Measurements from ENCODE around the gene PI4K2B.
"Not testable (repeated sequence)": the region's sequence is repeated elsewhere in the genome, so short reads cannot be mapped to it uniquely, and the experiment has no call there.

DNA sequence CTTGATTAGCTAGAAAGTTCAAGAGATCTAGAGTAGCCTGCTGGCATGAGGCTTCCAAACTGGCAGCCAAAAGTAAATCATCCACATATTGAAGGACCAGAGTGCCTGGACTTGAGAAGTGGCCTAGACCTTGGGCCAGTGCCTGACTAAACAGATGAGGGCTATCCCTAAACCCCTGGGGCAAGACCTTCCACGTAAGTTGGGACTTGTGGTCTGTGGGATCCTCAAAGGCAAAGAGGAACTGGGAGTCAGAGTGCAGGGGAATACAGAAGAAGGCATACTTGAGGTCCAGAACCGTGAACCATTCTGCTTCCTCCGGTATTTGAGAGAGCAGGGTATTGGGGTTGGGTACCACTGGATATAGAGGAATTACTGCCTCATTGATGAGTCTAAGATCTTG lies 8.4 kb downstream of the PI4K2B start:
- TF ChIP-seq, protein P1, sequence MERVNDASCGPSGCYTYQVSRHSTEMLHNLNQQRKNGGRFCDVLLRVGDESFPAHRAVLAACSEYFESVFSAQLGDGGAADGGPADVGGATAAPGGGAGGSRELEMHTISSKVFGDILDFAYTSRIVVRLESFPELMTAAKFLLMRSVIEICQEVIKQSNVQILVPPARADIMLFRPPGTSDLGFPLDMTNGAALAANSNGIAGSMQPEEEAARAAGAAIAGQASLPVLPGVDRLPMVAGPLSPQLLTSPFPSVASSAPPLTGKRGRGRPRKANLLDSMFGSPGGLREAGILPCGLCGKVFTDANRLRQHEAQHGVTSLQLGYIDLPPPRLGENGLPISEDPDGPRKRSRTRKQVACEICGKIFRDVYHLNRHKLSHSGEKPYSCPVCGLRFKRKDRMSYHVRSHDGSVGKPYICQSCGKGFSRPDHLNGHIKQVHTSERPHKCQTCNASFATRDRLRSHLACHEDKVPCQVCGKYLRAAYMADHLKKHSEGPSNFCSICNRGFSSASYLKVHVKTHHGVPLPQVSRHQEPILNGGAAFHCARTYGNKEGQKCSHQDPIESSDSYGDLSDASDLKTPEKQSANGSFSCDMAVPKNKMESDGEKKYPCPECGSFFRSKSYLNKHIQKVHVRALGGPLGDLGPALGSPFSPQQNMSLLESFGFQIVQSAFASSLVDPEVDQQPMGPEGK (CRISPR knock-in tag; IDR thresholded peaks at IDR 0.05; ENCODE audit: borderline replicate concordance): not testable (repeated sequence)
- TF ChIP-seq, protein P2, sequence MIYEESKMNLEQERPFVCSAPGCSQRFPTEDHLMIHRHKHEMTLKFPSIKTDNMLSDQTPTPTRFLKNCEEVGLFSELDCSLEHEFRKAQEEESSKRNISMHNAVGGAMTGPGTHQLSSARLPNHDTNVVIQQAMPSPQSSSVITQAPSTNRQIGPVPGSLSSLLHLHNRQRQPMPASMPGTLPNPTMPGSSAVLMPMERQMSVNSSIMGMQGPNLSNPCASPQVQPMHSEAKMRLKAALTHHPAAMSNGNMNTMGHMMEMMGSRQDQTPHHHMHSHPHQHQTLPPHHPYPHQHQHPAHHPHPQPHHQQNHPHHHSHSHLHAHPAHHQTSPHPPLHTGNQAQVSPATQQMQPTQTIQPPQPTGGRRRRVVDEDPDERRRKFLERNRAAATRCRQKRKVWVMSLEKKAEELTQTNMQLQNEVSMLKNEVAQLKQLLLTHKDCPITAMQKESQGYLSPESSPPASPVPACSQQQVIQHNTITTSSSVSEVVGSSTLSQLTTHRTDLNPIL (CRISPR knock-in tag; IDR thresholded peaks at IDR 0.05; ENCODE audit: low read depth): not testable (repeated sequence)
- TF ChIP-seq SNAI2 (CRISPR knock-in tag; IDR thresholded peaks at IDR 0.05); RARB (CRISPR knock-in tag; IDR thresholded peaks at IDR 0.05); ZC3H10 (CRISPR knock-in tag; IDR thresholded peaks at IDR 0.05); ARNTL (CRISPR knock-in tag; IDR thresholded peaks at IDR 0.05; ENCODE audit: borderline replicate concordance, low read depth); TCF4 (CRISPR knock-in tag; IDR thresholded peaks at IDR 0.05; ENCODE audit: borderline replicate concordance): not testable (repeated sequence)
- TF ChIP-seq, protein P3, sequence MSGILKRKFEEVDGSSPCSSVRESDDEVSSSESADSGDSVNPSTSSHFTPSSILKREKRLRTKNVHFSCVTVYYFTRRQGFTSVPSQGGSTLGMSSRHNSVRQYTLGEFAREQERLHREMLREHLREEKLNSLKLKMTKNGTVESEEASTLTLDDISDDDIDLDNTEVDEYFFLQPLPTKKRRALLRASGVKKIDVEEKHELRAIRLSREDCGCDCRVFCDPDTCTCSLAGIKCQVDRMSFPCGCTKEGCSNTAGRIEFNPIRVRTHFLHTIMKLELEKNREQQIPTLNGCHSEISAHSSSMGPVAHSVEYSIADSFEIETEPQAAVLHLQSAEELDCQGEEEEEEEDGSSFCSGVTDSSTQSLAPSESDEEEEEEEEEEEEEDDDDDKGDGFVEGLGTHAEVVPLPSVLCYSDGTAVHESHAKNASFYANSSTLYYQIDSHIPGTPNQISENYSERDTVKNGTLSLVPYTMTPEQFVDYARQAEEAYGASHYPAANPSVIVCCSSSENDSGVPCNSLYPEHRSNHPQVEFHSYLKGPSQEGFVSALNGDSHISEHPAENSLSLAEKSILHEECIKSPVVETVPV (CRISPR knock-in tag; IDR thresholded peaks at IDR 0.05): not testable (repeated sequence)
